Psoas muscle (tissue), 8 donors: ENCODE measurements around the gene RAPGEF3. TPM values are rescaled to one million over a fixed set of nuclear protein-coding genes. Genes with fewer than 3 reads are reported as not detected.

ENCODE experiments used
- ATAC-seq, 4 donors: fragments of 200-7000 bp; cut with Tn5 transposase; one replicate each; pipeline ENCODE4 v1.9.1; 2020; ENCODE audit warnings: moderate library complexity in 3 of 4, mild to moderate bottlenecking in 2 of 4
- DNase-seq, 2 donors: peaks; one replicate each; pipeline ENCODE4 v3.0.0-alpha.2; 2020
- H3K27ac ChIP-seq: fragments of 200-600 bp; one replicate; pipeline ENCODE4 v1.8.0; 2022
- H3K27me3 ChIP-seq, 3 donors: fragments of 200-600 bp in 1 of 3; one replicate each; pipeline versions ENCODE4 v1.6.1 to v1.8.0; 2013 to 2022; ENCODE audit warnings: low read length in 2 of 3, mild to moderate bottlenecking in 2 of 3, moderate library complexity in 1 of 3; ENCODE audit not compliant: insufficient read depth in 3 of 3
- H3K36me3 ChIP-seq, 2 donors: fragments of 200-600 bp in 1 of 2; one replicate each; pipeline versions ENCODE4 v1.6.1 to v1.8.0; 2013 to 2022; ENCODE audit warnings: low read depth in 1 of 2, mild to moderate bottlenecking in 1 of 2, moderate library complexity in 1 of 2; ENCODE audit not compliant: insufficient read depth in 1 of 2
- H3K4me1 ChIP-seq: fragments of 200-600 bp; one replicate; pipeline ENCODE4 v1.8.0; 2022
- H3K4me3 ChIP-seq: fragments of 200-600 bp; one replicate; pipeline ENCODE4 v1.8.0; 2022; ENCODE audit warnings: mild to moderate bottlenecking
- H3K9me3 ChIP-seq: fragments of 200-600 bp; one replicate; pipeline ENCODE4 v1.8.0; 2022
- WGBS, 3 donors: extraction: QIAGEN DNeasy Blood & Tissue Kit; methylation state at CpG; one replicate each; pipeline versions ENCODE4 v1.1.6 to v1.1.7; 2013; 5-methylcytosine and 5-hydroxymethylcytosine counted together
- intact Hi-C, 2 donors: fragments of 100-400 bp; cut with DNase I; formaldehyde crosslinking; loops; one replicate each; pipeline versions ENCODE4 v1.11.0 to v1.14.2; 2022
- polyA plus RNA-seq, 3 donors: library from polyadenylated mRNA; stranded (reverse); fragments of 200-250 nt; gene quantifications; one replicate each; pipeline ENCODE4 v1.2.3, GENCODE V29; 2013
- total RNA-seq, 4 donors: library from RNA; stranded (reverse); fragmentation: NEBNext Ultra II Directional in 2 of 4; extraction: Animal tissue kit (Norgen Biotek cat#: 25700) in 2 of 4; gene quantifications; one replicate each; pipeline versions ENCODE4 v1.2.1 to v1.2.4, GENCODE V29; 2021 to 2023
- TF ChIP-seq, protein P1 (sequence below): fragments of 200-600 bp; IDR thresholded peaks from one replicate; pipeline ENCODE4 v1.8.0; 2022; ENCODE audit warnings: antibody characterized with exemption
- donor health status: healthy with polysubstance abuse.
- donor health status: DM: no; HTN: no; CAD: no; lungs with moderate emphysema.
- donor health status: Bipolar disorder and iron deficiency.
- donor health status: healthy.
- donor health status: DM: yes; HTN: yes; CAD: no.
- donor health status: DM: no; HTN: no; CAD: no.
- donor health status: DM: no; HTN: no; CAD: no.
- donor health status: DM: yes; HTN: yes; CAD: no.

Gene RAPGEF3
- total and polyA plus RNA-seq, 7 donors, result 5.1 to 29.9 (median 14.7) TPM

GRCh38 chr12:47747596-47748506 lies 10.8 kb downstream of the RAPGEF3 start:
- intact Hi-C loops, result no loop called here
- TF ChIP-seq, protein P1, sequence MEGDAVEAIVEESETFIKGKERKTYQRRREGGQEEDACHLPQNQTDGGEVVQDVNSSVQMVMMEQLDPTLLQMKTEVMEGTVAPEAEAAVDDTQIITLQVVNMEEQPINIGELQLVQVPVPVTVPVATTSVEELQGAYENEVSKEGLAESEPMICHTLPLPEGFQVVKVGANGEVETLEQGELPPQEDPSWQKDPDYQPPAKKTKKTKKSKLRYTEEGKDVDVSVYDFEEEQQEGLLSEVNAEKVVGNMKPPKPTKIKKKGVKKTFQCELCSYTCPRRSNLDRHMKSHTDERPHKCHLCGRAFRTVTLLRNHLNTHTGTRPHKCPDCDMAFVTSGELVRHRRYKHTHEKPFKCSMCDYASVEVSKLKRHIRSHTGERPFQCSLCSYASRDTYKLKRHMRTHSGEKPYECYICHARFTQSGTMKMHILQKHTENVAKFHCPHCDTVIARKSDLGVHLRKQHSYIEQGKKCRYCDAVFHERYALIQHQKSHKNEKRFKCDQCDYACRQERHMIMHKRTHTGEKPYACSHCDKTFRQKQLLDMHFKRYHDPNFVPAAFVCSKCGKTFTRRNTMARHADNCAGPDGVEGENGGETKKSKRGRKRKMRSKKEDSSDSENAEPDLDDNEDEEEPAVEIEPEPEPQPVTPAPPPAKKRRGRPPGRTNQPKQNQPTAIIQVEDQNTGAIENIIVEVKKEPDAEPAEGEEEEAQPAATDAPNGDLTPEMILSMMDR, result no peak
- Histone ChIP-seq H3K36me3 (peaks cover 0 to 3% of the 10 kb centered on the region in 2 donors), H3K27ac (no peak overlapping the region), H3K4me1 (peaks cover 8% of the 10 kb centered on the region), H3K4me3 (no peak overlapping the region), H3K27me3 (no peaks in the 10 kb centered on the region), H3K9me3 (no peaks in the 10 kb centered on the region)
- DNase-seq, result no peak
- no peak for ATAC-seq
- 89 to 92% (median 90%) methylated on average over 14 of the region's 14 CpGs for WGBS, 3 donors

GRCh38 chr12:47747126-47747525 lies 11.6 kb downstream of the RAPGEF3 start:
- H3K27me3 ChIP-seq, result no peaks in the 10 kb centered on the region
- DNase-seq (no peak), ATAC-seq (no peak)
- H3K4me3 ChIP-seq, result no peak overlapping the region
- H3K9me3 ChIP-seq, result no peaks in the 10 kb centered on the region
- WGBS, 3 donors, result 86 to 93% (median 90%) methylated on average over 4 of the region's 4 CpGs
- intact Hi-C loops, result no loop called here
- H3K36me3 ChIP-seq, result peaks cover 0 to 3% of the 10 kb centered on the region in 2 donors
- peaks cover 1% of the 10 kb centered on the region for H3K4me1 ChIP-seq
- no peak overlapping the region for H3K27ac ChIP-seq
- TF ChIP-seq, protein P1, result no peak

GRCh38 chr12:47746523-47746922 lies 12.2 kb downstream of the RAPGEF3 start:
- Histone ChIP-seq H3K9me3 (no peaks in the 10 kb centered on the region), H3K4me3 (no peak overlapping the region), H3K36me3 (peaks cover 0 to 3% of the 10 kb centered on the region in 2 donors), H3K27me3 (no peaks in the 10 kb centered on the region), H3K27ac (no peak overlapping the region), H3K4me1 (no peaks in the 10 kb centered on the region)
- ATAC-seq (no peak), DNase-seq (no peak)
- intact Hi-C loops, result no loop called here
- TF ChIP-seq, protein P1, result no peak
- 86 to 89% (median 88%) methylated on average over 7 of the region's 7 CpGs for WGBS, 3 donors

- Histone ChIP-seq H3K9me3 (no peaks in the 10 kb centered on the region), H3K27me3 (no peaks in the 10 kb centered on the region), H3K36me3 (peaks cover 0 to 3% of the 10 kb centered on the region in 2 donors), H3K4me3 (no peak overlapping the region), H3K27ac (no peak overlapping the region), H3K4me1 (no peaks in the 10 kb centered on the region)
- WGBS, 3 donors, result 92 to 97% (median 96%) methylated on average over 4 to 5 of the region's 5 CpGs
- intact Hi-C loops, result no loop called here
- DNase-seq (no peak), ATAC-seq (no peak)
- TF ChIP-seq, protein P1, result no peak
Measured at GRCh38 chr12:47746073-47746472, 12.6 kb downstream of the RAPGEF3 start.
